HG03139 (cell line): ENCODE data around the gene GNPTG.

Experiments used
- ATAC-seq: cut with Tn5 transposase; IDR thresholded peaks from one replicate; pipeline ENCODE4 v1.9.1; 2021; ENCODE audit not compliant: unreplicated experiment

Gene GNPTG

DNA sequence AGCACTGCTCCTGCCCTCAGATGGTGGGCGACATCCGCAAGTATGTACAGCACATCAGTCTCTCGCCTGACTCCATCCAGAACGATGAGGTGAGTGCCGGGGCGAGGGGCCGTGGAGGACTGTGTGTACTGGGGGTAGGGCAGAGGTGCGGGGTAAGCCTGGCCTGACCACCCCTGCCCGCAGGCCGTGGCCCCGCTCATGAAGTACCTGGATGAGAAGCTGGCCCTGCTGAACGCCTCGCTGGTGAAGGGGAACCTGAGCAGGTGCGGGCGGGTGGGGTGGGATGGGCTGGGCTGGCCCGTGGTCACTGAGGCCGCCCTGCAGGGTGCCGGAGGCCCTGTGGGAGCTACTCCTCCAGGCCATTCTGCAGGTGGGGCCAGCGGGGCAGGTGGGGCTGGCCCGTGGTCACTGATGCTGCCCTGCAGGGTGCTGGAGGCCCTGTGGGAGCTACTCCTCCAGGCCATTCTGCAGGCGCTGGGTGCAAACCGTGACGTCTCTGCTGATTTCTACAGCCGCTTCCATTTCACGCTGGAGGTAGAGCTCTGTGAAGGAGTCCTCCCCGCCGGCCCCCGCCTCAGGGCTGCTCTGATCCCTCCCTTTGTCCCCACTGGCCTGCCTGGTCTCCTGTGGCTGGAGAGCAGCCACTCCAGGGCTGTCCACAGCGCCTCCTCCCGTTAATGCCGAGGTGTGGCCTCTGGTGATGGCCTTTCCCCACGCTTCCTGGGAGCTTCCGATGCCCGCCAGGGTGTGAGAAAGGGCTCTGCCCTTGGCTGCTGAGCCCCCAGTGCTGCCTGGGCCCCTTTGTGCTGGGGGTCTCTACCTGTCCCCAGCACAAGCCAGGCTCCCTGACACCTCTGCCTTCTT is 5.1 kb upstream of the GNPTG start:
- no peak for ATAC-seq

DNA sequence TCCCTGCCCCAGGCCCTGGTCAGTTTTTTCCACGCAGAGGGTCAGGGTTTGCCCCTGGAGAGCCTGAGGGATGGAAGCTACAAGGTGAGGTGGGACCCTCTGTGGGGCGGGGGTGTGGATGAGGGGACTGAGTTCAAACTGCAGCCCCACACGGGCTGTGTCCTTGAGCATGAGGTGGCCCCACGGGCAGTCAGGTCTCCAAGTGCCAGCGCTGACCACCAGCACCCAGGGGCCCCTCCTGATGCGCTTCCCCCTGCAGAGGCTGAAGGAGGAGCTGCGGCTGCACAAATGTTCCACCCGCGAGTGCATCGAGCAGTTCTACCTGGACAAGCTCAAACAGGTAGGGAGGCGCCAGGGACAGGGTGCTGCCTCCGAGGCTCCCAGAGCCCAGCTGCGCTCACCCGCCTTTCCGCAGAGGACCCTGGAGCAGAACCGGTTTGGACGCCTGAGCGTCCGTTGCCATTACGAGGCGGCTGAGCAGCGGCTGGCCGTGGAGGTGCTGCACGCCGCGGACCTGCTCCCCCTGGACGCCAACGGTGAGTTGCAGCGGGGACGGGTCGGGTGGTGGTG is 4.4 kb upstream of the GNPTG start:
- ATAC-seq = no peak

DNA sequence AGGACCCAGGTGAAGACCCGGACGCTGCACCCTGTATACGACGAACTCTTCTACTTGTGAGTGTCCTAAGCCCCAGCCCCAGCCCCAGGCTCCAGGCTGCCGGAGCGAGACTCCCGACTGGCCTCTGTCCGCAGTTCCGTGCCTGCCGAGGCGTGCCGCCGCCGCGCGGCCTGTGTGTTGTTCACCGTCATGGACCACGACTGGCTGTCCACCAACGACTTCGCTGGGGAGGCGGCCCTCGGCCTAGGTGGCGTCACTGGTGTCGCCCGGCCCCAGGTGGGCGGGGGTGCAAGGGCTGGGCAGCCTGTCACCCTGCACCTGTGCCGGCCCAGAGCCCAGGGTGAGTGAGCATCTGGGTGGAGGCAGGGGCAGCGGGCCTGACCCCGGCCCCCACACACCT is 3.8 kb upstream of the GNPTG start:
- ATAC-seq = no peak

DNA sequence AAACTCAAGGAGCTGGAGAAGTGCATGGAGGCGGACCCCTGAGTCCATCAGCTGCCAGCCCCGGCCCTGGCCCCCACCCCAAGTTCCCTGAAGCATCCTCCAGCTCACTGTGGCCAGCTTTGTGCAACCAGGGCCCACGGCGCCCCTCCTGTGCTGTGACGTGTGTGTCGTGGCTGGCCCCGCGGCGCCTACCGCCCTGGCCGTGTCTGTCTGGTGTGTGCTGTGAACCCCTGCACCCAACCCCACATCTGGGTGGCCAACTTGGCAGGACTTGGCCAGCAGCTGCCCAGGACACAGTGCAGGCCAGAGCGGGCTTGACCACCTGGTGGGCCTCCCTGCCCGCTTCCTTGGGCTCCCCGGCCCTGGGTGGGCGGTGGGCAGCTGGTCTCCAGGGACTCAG is 3.3 kb upstream of the GNPTG start:
- ATAC-seq = no peak

DNA sequence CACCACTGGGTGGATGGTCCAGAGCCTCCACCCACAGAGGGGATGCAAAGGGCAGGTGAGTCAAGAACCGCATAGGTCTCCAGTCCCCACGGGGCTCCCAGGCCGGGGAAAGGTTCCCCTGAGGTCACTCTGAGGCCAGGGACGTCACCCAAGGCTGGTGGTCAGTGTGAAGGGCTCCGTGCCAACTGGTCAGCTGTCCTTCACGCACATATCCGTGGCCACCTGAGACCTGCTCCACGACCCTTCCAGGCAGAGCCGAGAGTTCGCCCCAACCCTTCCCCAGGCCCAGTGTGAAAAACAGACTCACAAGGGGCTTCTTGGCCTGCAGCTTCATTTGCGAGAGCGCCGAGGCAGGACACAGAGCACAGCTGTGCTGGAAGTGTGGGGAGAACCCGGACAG is 2.8 kb upstream of the GNPTG start:
- ATAC-seq = no peak

DNA sequence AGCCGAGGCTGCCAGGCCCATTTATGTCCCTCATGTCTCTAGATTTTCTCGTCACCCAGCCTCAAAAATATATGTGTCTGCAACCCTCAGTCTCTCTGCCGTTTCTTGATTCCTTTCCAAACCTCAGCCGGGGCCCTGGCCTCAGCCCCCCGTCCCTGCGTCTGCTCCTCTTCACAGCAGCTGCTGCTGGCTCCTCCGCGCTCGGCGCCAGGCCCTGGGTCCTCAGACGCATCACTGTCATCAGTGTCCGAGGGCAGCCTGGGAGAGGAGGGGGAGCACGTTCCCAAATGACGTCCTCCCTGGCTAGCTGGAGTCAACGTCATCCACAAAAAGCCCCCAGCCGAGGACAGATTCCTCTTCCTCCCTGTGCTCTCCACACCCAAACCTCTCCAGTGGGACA is 2.4 kb upstream of the GNPTG start:
- ATAC-seq = no peak

DNA sequence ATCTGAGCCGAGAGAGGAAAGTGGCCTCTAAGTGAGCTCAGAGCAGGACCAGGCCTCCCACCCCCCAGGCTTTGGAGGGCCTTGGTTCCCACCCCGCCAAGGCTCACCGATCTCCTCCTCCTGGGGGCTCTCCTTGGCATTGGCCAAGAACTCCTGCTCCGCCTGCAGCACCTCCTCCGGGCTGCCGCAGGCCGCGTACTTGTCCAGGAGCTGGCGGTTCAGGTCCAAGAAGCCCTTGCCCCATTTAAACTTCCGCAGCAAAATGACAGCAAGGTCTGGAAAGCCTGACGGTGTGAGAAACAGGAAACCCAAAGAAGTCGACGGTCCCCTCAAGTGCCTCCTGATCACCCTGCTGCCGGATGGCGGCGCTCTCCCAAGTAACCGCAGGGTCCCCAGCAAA is 1.8 kb upstream of the GNPTG start:
- no peak for ATAC-seq

DNA sequence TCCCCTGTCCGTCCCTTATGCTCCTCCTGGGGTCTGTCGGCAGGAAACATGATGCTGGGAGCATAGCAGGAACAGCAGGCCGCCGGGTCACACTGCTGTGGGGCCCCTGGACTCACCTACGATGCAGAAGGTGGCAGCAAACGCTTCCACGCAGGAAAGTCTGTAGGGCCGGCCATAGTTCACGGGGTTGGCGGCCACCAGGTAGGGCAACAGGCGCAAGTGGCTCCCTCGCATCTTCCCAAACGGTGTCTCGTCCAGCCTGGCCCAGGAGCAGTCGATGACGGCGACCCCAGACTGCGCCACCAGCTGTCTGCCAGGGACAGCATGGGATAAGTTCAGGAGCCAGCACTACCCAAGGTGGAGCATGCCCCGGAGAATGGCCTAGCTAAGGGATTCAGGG is 1.0 kb upstream of the GNPTG start:
- ATAC-seq = no peak

DNA sequence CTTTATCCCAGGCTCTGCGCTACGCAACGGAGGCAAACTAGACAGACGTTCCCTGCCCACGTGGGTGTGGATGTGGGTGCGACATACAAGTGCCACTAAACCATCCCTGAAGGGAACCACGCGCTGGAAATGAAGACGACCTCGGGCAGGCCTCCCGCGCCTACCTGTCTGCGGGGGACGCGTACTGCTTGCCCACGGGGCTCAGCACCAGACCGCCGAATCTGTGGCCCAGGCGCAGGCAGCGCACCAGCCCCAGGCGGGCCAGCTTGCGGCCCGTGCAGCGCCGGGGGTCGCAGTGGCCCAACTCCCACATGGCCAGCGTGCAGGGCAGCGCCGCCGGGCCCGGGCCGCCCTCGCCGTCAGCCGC is 533 bp upstream of the GNPTG start:
- peak; percentile 6 for ATAC-seq

DNA sequence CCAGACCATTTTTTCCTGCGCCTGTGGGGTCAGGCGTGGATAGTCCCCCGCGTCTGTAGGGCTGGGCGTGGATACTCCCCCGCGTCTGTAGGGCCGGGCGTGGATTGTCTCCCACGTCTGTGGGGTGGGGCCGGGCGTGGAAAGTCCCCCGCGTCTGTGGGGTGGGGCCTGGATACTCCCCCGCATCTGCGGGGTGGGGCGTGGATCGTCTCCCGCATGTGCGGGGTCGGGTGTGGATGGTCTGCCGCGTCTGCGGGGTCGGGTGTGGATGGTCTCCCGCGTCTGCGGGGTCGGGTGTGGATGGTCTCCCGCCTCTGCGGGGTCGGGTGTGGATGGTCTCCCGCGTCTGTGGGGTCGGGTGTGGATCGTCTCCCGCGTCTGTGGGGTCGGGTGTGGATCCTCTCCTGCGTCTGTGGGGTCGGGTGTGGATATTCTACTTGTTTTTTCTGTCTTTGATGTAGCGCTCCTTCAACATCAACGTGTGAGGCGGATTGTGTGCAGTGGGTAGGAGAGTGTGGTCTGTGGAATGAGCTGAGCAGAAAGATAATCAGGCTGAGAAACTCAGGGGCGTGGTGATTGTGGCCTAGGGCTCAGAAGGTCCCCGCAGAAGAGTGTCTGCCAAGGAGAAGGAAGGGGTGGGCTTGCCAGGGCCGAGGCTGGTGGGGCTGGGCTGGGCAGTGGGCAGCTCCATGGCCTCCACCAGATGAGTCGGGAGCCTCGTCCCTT is 3.2 kb downstream of the GNPTG start:
- ATAC-seq = no peak

DNA sequence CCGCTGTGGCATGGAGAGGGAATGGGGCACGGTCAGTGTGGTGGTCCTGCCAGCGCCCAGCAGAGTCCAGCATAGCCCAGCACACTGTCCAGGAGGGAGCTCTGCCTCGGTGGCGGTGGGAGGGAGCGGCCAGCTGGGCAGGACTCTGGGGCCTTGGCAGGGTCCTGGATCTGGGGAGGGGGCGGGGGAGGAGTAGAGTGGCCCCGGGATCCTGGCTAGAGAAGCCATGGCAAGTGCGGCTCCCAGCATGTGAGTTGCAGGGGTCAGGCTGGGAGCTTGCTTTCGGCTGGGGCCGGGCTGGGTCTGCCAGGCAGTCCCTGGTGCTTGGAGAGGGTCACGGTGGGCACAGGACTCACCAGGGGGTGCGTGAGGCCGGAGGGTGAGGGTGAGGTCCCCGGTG is 3.9 kb downstream of the GNPTG start:
- ATAC-seq = no peak

DNA sequence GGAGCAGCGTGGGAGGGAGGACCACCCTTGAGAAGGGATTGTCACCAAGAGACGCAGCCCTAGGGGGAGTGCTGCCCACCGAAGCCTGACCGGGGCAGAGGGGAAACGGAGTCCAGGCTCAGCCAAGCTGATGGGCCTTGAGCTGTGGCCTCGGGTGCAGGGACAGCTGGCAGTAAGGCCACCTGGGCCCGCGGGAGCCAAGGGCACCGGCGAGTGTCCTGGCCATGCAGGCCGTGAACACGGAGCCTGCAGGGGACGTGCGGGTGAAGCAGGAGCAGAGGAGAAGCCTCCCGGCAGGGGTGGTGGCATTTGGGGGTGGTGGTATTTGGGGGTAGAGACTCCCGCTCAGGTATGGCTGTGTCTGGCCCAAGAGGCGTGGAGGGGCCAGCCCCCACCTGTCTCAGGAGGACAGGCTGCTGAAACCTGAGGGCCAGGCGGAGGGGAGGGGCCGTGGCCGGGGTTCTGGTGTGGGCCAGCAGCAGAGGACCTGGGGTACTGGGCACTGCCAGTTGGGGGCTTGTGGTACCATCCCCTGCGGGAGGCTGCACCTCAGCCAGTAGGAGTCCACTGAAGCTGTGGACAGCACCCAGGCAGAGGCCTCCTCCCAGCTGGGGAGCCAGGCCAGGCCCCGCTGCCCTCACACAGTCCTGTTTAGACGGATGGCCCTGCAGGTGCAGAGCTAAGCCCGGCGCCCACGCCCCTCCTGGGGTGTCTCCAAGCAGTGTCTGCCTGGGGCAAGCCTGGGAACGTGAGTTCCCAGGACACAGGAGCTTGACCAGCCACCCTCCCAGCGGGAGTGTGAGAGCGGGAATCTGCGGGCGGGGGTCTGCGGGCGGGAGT is 4.5 kb downstream of the GNPTG start:
- no peak for ATAC-seq

DNA sequence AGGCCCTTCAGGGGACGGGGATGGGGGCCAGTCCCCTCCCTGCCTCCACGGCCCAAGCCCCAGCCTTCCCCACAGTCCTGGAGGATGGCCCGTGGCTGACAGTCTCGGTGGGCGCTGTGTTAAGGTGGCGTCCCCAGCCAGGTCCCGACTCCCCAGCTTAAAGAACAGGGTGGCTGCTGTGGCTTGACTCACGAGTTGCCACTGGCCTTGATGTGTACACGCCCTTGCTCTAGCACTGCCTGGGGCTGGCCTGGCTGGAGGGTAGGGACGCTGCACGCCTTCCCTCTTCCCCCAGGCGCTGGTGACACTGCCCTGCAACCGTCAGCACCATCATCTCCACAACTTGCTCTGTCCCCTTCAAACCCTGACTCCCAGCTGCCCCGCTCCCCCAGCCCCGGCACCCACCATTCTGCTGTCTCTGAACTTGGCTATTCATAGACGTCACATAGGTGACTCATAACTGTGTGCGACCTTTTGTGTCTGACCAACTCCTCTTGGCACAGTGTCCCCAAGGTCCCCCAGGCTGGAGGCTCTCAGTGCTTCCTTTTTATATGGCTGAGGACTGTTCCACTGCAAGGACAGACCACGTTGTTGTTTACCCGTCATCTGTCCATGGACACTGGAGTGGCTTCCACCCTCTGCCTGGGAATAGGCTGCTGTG is 6.3 kb downstream of the GNPTG start:
- no peak for ATAC-seq

DNA sequence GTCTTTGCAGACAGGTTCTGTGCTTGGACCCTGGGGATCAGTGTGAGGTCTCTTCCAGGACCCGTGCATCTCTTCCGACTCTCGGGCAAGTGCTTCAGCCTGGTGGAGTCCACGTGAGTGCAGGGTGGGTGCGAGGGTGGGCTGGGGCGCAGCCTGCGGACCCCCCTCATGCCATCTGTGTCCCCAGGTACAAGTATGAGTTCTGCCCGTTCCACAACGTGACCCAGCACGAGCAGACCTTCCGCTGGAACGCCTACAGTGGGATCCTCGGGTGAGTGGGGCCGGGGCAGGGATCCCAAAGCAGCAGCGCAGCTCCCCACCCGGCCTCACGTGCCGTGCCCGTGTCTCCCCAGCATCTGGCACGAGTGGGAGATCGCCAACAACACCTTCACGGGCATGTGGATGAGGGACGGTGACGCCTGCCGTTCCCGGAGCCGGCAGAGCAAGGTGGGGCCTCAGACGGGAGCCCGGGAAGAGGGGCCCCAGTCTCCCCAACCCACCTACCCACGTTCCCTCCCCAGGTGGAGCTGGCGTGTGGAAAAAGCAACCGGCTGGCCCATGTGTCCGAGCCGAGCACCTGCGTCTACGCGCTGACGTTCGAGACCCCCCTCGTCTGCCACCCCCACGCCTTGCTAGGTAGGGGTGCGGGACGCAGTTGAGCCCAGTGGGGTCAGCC is 10.1 kb downstream of the GNPTG start:
- ATAC-seq = no peak

DNA sequence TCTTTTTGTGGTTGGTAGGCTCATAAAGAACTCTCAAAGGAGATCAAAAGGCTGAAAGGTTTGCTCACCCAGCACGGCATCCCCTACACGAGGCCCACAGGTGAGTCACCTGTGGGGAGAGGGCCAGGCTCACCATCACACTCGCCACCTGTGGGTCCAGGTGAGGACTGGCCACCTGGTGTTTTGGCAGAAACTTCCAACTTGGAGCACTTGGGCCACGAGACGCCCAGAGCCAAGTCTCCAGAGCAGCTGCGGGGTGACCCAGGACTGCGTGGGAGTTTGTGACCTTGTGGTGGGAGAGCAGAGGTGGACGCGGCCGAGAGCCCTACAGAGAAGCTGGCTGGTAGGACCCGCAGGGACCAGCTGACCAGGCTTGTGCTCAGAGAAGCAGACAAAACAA is 11.1 kb downstream of the GNPTG start:
- no peak for ATAC-seq

DNA sequence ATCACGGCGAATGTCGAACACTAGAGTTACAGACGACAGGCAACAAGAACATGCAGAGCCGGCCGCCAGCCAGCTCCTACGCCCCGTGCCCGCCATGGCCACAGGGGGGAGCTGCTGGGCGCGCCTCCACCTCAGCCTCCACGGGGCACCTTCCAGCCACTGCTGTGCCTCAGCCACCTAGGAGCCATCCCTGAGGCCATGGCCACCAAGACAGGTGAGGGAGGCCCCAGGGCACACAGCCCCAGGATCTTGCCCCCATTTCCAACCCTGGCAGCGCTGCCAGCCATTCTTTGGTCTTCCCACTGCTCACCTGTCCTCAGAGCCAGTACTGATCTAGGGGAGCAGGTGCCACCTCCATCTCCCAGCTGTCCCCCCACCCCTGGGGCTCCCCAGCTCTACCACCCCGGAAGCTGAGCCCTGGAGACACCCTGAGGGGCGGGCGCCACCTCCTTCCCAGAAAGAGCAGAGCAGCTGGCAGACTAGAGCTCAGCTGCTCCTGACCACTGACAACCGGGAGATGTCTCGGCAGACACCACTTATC is 11.8 kb downstream of the GNPTG start:
- no peak for ATAC-seq

DNA sequence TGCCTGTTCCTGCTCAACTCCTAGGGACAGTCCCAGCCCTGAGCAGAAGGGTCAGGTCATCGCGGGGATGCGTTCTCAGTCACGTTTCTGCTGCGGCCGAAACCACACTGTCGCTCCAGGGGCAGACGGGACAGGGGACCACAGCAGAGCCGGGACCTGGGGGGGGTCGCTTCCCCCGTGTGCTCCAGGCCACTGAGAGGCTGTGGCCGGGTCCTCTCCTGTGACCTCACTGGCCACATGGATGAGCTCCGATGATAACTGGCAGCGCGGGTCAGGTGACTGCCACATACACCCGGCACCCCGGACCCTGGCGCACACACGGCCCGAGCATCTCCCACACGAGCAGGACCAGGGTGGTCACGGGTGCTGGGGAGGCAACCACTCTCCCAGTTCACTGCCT is 12.8 kb downstream of the GNPTG start:
- no peak for ATAC-seq

DNA sequence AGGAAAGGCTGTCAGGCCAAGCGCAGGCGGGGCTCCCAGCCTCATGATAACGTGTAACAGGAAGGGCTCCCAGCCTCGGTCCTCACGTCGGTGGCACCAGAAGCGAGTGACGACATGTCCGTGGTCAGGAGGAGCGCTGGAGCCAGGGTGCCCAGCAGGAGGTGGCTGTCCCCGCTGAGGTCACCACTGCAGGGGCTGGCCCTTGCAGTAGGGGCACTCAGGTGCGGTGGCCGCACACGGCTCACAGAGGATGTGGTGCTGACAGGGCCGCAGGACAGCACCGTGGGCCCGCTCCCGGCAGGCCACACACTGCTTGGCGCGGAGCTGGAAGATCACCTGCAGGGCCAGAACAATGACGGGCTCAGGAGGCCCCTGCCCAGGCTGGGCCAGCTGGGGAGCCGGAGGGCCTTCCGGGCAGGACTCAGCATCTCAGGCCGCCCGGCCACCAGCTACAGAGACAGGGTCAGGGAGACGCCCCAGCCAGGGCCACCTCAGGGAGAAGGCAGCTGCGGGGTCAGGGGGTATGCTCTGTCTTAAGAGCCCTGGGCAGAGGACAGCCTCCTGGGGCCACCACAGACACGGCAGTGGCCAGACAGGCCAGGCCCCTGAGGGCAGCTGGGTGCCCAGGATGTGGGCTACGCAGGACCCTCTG is 14.5 kb downstream of the GNPTG start:
- ATAC-seq = no peak

DNA sequence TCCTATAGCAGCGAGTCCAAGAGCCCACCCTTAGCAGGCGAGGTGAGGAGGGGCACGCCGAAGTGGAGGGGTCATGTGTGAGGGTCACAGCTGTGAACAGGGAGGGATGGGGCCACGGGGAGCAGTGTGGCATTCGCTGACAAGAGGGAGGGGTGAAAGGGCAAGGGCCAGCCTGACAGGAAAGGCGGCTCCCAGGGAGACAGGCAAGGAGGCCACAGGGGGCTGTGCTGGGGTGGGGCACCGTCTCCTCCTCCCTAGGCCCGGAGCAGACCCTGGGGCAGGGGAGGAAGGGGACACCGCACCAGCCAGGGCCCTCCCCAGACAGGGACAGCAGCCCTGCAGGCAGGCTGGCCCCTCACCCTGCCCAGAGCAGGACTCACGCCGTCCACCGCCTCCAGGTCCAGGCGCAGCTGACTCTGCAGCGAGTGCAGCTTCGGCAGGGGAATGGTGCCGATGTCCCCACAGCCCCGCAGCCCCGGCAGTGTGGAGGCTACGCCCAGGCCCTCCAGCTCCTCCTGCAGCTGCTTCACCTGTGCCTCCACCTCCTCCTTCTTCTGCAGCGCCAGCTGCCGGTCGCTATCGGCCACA is 15.1 kb downstream of the GNPTG start:
- no peak for ATAC-seq
